K562 (cell line): ENCODE data around the gene IFT52. TPM values are rescaled to one million over a fixed set of nuclear protein-coding genes. Genes with fewer than 3 reads are reported as not detected.
A peak's percentile ranks its signal among the peaks of the same experiment; 100 is the strongest.

Experiments
- AFF1 ChIP-seq, 2 experiments: fragments of 450-650 bp; IDR thresholded peaks; 2 replicates each; pipeline ENCODE4 v1.6.1; 2018; ENCODE audit warnings: mild to moderate bottlenecking in 2 of 2, low read depth in 1 of 2; ENCODE audit not compliant: partially characterized antibody in 2 of 2
- ATF7 ChIP-seq: fragments of 450-650 bp; IDR thresholded peaks from 2 replicates; pipeline ENCODE4 v1.7.1; 2014; ENCODE audit warnings: mild to moderate bottlenecking, moderate library complexity
- BRD9 ChIP-seq: fragments of 450-650 bp; IDR thresholded peaks from 2 replicates; pipeline ENCODE4 v1.6.1; 2018; ENCODE audit warnings: low read depth; ENCODE audit not compliant: partially characterized antibody
- CBX1 ChIP-seq: sonication (generic); IDR thresholded peaks from 2 replicates; pipeline ENCODE4 v1.6.1; 2016; ENCODE audit warnings: antibody characterized with exemption, low read depth, mild to moderate bottlenecking
- E4F1 ChIP-seq: fragments of 250-450 bp; sonication (Bioruptor Pico); IDR thresholded peaks from 2 replicates; pipeline ENCODE4 v1.5.0; 2021; ENCODE audit warnings: mild to moderate bottlenecking, borderline replicate concordance
- MAFK ChIP-seq: IDR thresholded peaks from 2 replicates; pipeline ENCODE4 v1.6.1; 2011; ENCODE audit warnings: low read length, improper control_type of control experiment
- NCOA1 ChIP-seq: fragments of 450-650 bp; IDR thresholded peaks from 2 replicates; pipeline ENCODE4 v1.6.1; 2016; ENCODE audit warnings: low read depth
- NFE2 ChIP-seq: IDR thresholded peaks from 2 replicates; pipeline ENCODE4 v1.6.1; 2014; ENCODE audit warnings: antibody characterized with exemption, low read depth
- RB1 ChIP-seq: fragments of 450-650 bp; IDR thresholded peaks from 2 replicates; pipeline ENCODE4 v1.6.1; 2017; ENCODE audit warnings: low read depth, mild to moderate bottlenecking
- SETDB1 ChIP-seq: IDR thresholded peaks from one replicate; pipeline ENCODE4 v1.6.1; 2012; ENCODE audit warnings: low read length, control low read depth, inconsistent platforms
- SIRT6 ChIP-seq: IDR thresholded peaks from one replicate; pipeline ENCODE4 v1.6.1; 2012; ENCODE audit warnings: low read depth, mild to moderate bottlenecking, control low read depth, inconsistent platforms, low read length, moderate library complexity
- SRSF3 ChIP-seq: fragments of 200-400 bp; formaldehyde crosslinking; IDR thresholded peaks from 2 replicates; pipeline ENCODE4 v1.6.1; 2016; ENCODE audit warnings: mild to moderate bottlenecking, low read length, moderate library complexity; ENCODE audit not compliant: insufficient read depth
- YBX1 ChIP-seq: fragments of 450-650 bp; IDR thresholded peaks from 2 replicates; pipeline ENCODE4 v1.7.1; 2016; ENCODE audit warnings: mild to moderate bottlenecking
- ZKSCAN8 ChIP-seq: fragments of 200-800 bp; sonication (Bioruptor generic); IDR thresholded peaks from 2 replicates; pipeline ENCODE4 v1.6.1; 2016; ENCODE audit warnings: missing genetic modification characterization, missing compliant biosample characterization
- ZNF212 ChIP-seq: fragments of 450-650 bp; formaldehyde crosslinking; IDR thresholded peaks from 2 replicates; pipeline ENCODE4 v1.4.0; 2020; ENCODE audit warnings: mild to moderate bottlenecking
- ZNF431 ChIP-seq: sonication (generic); formaldehyde crosslinking; IDR thresholded peaks from 2 replicates; pipeline ENCODE4 v1.8.0; 2022; ENCODE audit warnings: mild to moderate bottlenecking, missing genetic modification reagents
- ZNF586 ChIP-seq: fragments of 450-650 bp; formaldehyde crosslinking; conservative IDR thresholded peaks from 2 replicates; pipeline ENCODE4 v1.4.0; 2020; ENCODE audit warnings: mild to moderate bottlenecking, moderate library complexity
- ZNF740 ChIP-seq, 3 experiments: fragments of 200-800 bp in 1 of 3; sonication (Bioruptor generic) in 1 of 3; sonication (generic) in 1 of 3; formaldehyde crosslinking in 1 of 3; IDR thresholded peaks; 2 replicates each; pipeline versions ENCODE4 v1.6.1 to v1.8.0; 2016 to 2022; ENCODE audit warnings: mild to moderate bottlenecking in 2 of 3, missing compliant biosample characterization in 2 of 3, missing genetic modification characterization in 2 of 3, missing genetic modification reagents in 1 of 3
- polyA plus RNA-seq, 8 experiments: library from polyadenylated mRNA; depleted of rRNA in 4 of 8; stranded (reverse) in 5 of 8; unstranded in 3 of 8; fragments of >200 nt; fragmentation: Nextera tagmentation in 2 of 8; fragmentation: Illumina TruSeq in 1 of 8; extraction: Ambion mirVana in 2 of 8; extraction: Trizol in 1 of 8; gene quantifications; 2 replicates each; pipeline versions ENCODE4 v1.2.1 to v1.2.3, GENCODE V29; 2011 to 2014; ENCODE audit warnings: inconsistent platforms in 1 of 8, missing spikeins in 1 of 8
- total RNA-seq, 7 experiments: library from RNA; depleted of rRNA in 6 of 7; stranded (reverse); fragments of >200 nt in 6 of 7; fragmentation: Illumina TruSeq in 2 of 7; extraction: Trizol in 2 of 7; gene quantifications; 2 replicates each; pipeline versions ENCODE4 v1.2.1 to v1.2.3, GENCODE V29; 2011 to 2021; ENCODE audit warnings: low replicate concordance in 1 of 7
- TF ChIP-seq, protein P1 (sequence below): fragments of 200-800 bp; sonication (Bioruptor generic); IDR thresholded peaks from 2 replicates; pipeline ENCODE4 v1.6.1; 2017; ENCODE audit warnings: missing genetic modification characterization, missing compliant biosample characterization

Gene IFT52
- total and polyA plus RNA-seq, 9 of the 15 experiments (the other 6 are each of a cell fraction or from before 2014, with no cell fraction given), result 11.0 to 31.4 (median 20.4) TPM

- TF ChIP-seq, protein P1, sequence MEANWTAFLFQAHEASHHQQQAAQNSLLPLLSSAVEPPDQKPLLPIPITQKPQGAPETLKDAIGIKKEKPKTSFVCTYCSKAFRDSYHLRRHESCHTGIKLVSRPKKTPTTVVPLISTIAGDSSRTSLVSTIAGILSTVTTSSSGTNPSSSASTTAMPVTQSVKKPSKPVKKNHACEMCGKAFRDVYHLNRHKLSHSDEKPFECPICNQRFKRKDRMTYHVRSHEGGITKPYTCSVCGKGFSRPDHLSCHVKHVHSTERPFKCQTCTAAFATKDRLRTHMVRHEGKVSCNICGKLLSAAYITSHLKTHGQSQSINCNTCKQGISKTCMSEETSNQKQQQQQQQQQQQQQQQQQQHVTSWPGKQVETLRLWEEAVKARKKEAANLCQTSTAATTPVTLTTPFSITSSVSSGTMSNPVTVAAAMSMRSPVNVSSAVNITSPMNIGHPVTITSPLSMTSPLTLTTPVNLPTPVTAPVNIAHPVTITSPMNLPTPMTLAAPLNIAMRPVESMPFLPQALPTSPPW (CRISPR knock-in tag), result peak; percentile 100
- no peak for TF ChIP-seq NCOA1
- no peak for TF ChIP-seq SETDB1
- no peak for TF ChIP-seq YBX1
- peak in 1 of 2 experiments; percentile 59 for TF ChIP-seq AFF1 (IDR thresholded peaks at IDR 0.05; ENCODE audit: low read depth in 1 of 2, partially characterized antibody in 2 of 2)
- TF ChIP-seq ZKSCAN8 (CRISPR knock-in tag), result no peak
- TF ChIP-seq SIRT6, result no peak
- TF ChIP-seq BRD9, result no peak
- TF ChIP-seq E4F1, result no peak
- TF ChIP-seq SRSF3, result no peak
- TF ChIP-seq CBX1, result no peak
- no peak for TF ChIP-seq ZNF431 (CRISPR knock-in tag)
- no peak for TF ChIP-seq ZNF740 (CRISPR knock-in tag; IDR thresholded peaks at IDR 0.05)
- 0 out of 4 replicates have a peak, but pooled peaks of 1 of the 2 experiments have one; percentile 28 for TF ChIP-seq ZNF740 (tag; IDR thresholded peaks at IDR 0.05)
- peak; percentile 100 for TF ChIP-seq ATF7
- TF ChIP-seq NFE2, result no peak
- TF ChIP-seq ZNF586 (CRISPR knock-in tag), result no peak
- 0 out of 2 replicates have a peak, but pooled peaks have one; percentile 34 for TF ChIP-seq RB1
- no peak for TF ChIP-seq ZNF212
- no peak for TF ChIP-seq MAFK
Observed at GRCh38 chr20:43590392-43591303, at the start of gene IFT52 (continued).
